PFSK-1 (cell line): ENCODE data around the gene GJB4.

ENCODE experiments used
- POLR2AphosphoS5 ChIP-seq: IDR thresholded peaks from 2 replicates; pipeline ENCODE4 v1.6.1; 2012; ENCODE audit warnings: low read depth, mild to moderate bottlenecking, control low read depth, low read length, moderate library complexity
- SIN3A ChIP-seq: IDR thresholded peaks from 2 replicates; pipeline ENCODE4 v1.6.1; 2012; ENCODE audit warnings: mild to moderate bottlenecking, low read length, moderate library complexity, borderline replicate concordance; ENCODE audit not compliant: insufficient read depth

DNA sequence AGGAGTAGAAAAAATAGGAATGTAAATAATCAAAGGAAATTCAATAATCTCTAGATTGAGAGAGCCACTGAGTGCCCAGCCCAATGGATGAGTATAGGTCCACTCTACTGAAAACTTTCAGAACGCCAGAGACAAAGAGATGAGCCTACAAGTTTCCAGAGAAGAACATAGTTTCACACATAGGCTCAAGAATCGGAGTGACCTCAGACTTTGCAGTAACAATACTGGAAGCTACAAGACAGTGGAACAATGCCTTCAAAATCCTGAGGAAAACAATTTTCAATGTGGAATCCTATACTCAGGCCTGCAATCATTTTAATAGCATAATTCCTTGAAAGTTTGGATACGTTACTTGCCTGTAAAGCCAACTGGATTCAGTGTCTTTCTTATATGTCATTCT, 44.2 kb downstream of the GJB4 start:
- TF ChIP-seq POLR2AphosphoS5: no peak
- no peak for TF ChIP-seq SIN3A
